Forelimb muscle (tissue), 1 donor: ENCODE data around the gene MOB3B. TPM values are rescaled to one million over a fixed set of nuclear protein-coding genes. Genes with fewer than 3 reads are reported as not detected.
"Not testable (repeated sequence)": the region's sequence is repeated elsewhere in the genome, so short reads cannot be mapped to it uniquely, and the experiment has no call there.

Experiments used
- DNase-seq: peaks from one replicate; pipeline ENCODE4 v3.0.0-alpha.2; 2013; ENCODE audit warnings: low read depth
- polyA plus RNA-seq: library from polyadenylated mRNA; unstranded; fragments of 120-200 nt; gene quantifications from one replicate; pipeline ENCODE4 v1.2.1, GENCODE V29; 2013; ENCODE audit not compliant: insufficient read length

The MOB3B gene
- polyA plus RNA-seq, 1 donor, result 2.0 TPM

- no peak for DNase-seq
Observed at GRCh38 chr9:27518809-27519208, 10.8 kb downstream of the MOB3B start.

GRCh38 chr9:27518006-27518405 lies 11.6 kb downstream of the MOB3B start:
- DNase-seq, result no peak

- DNase-seq, result no peak
Observed at GRCh38 chr9:27514551-27514950, 15.1 kb downstream of the MOB3B start.

GRCh38 chr9:27511771-27512170 lies 17.8 kb downstream of the MOB3B start:
- DNase-seq, result no peak

GRCh38 chr9:27510780-27511179 lies 18.8 kb downstream of the MOB3B start:
- DNase-seq, result no peak

- no peak for DNase-seq
Observed at GRCh38 chr9:27506981-27507380, 22.6 kb downstream of the MOB3B start.

- no peak for DNase-seq
Observed at GRCh38 chr9:27505744-27506161, 23.9 kb downstream of the MOB3B start.

GRCh38 chr9:27504259-27504658 lies 25.4 kb downstream of the MOB3B start:
- DNase-seq, result no peak

GRCh38 chr9:27503623-27504022 lies 26.0 kb downstream of the MOB3B start:
- no peak for DNase-seq

GRCh38 chr9:27500902-27501301 lies 28.7 kb downstream of the MOB3B start:
- DNase-seq, result not testable (repeated sequence)

GRCh38 chr9:27499451-27499850 lies 30.2 kb downstream of the MOB3B start:
- DNase-seq, result no peak

- no peak for DNase-seq
Observed at GRCh38 chr9:27497883-27498417, 31.7 kb downstream of the MOB3B start.

GRCh38 chr9:27496135-27496504 lies 33.5 kb downstream of the MOB3B start:
- DNase-seq, result no peak

- no peak for DNase-seq
Observed at GRCh38 chr9:27495480-27496134, 34.0 kb downstream of the MOB3B start.

GRCh38 chr9:27491154-27491553 lies 38.5 kb downstream of the MOB3B start:
- DNase-seq, result no peak

- DNase-seq, result no peak
Observed at GRCh38 chr9:27489087-27489876, 40.3 kb downstream of the MOB3B start.

- no peak for DNase-seq
Observed at GRCh38 chr9:27487927-27488326, 41.7 kb downstream of the MOB3B start.

GRCh38 chr9:27487128-27487640 lies 42.4 kb downstream of the MOB3B start:
- DNase-seq, result no peak

- DNase-seq, result no peak
Observed at GRCh38 chr9:27485158-27485557, 44.5 kb downstream of the MOB3B start.

- DNase-seq, result no peak
Observed at GRCh38 chr9:27483576-27483975, 46.0 kb downstream of the MOB3B start.

GRCh38 chr9:27482709-27483108 lies 46.9 kb downstream of the MOB3B start:
- no peak for DNase-seq

- no peak for DNase-seq
Observed at GRCh38 chr9:27478322-27478721, 51.3 kb downstream of the MOB3B start.
